GM12878 (cell line): ENCODE data around the gene SLC1A7. TPM values are rescaled to one million over a fixed set of nuclear protein-coding genes. Genes with fewer than 3 reads are reported as not detected.

Experiments used
- ASH2L ChIP-seq: fragments of 300-600, 200-600 bp; sonication (generic); IDR thresholded peaks from 2 replicates; pipeline ENCODE4 v1.6.1; 2017; ENCODE audit warnings: low read depth, mild to moderate bottlenecking, borderline replicate concordance
- BHLHE40 ChIP-seq, 2 experiments: fragments of 450-650 bp in 1 of 2; IDR thresholded peaks; 2 replicates each; pipeline ENCODE4 v1.6.1; 2011 to 2017; ENCODE audit warnings: low read depth in 2 of 2, borderline replicate concordance in 1 of 2, improper control_type of control experiment in 1 of 2, low read length in 1 of 2, mild to moderate bottlenecking in 1 of 2
- EP300 ChIP-seq, 2 experiments: fragments of 150-350 bp in 1 of 2; IDR thresholded peaks; 2 replicates each; pipeline ENCODE4 v1.6.1; 2011 to 2012; ENCODE audit warnings: low read depth in 2 of 2, low read length in 2 of 2, borderline replicate concordance in 1 of 2, improper control_type of control experiment in 1 of 2, inconsistent platforms in 1 of 2; ENCODE audit not compliant: control insufficient read depth in 1 of 2
- RUNX3 ChIP-seq: IDR thresholded peaks from 2 replicates; pipeline ENCODE4 v1.6.1; 2012; ENCODE audit warnings: low read length, inconsistent platforms
- SP1 ChIP-seq: IDR thresholded peaks from one replicate; pipeline ENCODE4 v1.6.1; 2011; ENCODE audit warnings: low read depth, low read length
- ZNF687 ChIP-seq: fragments of 450-650 bp; IDR thresholded peaks from 2 replicates; pipeline ENCODE4 v1.6.1; 2017; ENCODE audit warnings: mild to moderate bottlenecking, moderate library complexity
- polyA plus RNA-seq, 11 experiments: library from polyadenylated mRNA; depleted of rRNA in 4 of 11; unstranded in 6 of 11; stranded (reverse) in 5 of 11; fragments of >200 nt; fragmentation: Nextera tagmentation in 4 of 11; fragmentation: Illumina TruSeq in 1 of 11; extraction: Ambion mirVana in 4 of 11; extraction: Trizol in 1 of 11; gene quantifications; 1 replicate in 1 of 11; 2 replicates in 10 of 11; pipeline versions ENCODE4 v1.2.1 to v1.2.3, GENCODE V29; 2011 to 2016; ENCODE audit warnings: inconsistent platforms in 2 of 11, missing spikeins in 2 of 11, low read depth in 1 of 11
- total RNA-seq, 4 experiments: library from RNA; depleted of rRNA in 3 of 4; stranded (reverse); fragments of >200 nt in 3 of 4; fragmentation: Illumina TruSeq in 1 of 4; extraction: Trizol in 1 of 4; gene quantifications; 2 replicates each; pipeline versions ENCODE4 v1.2.1 to v1.2.3, GENCODE V29; 2013 to 2021
- TF ChIP-seq, protein P1 (sequence below): IDR thresholded peaks from 2 replicates; pipeline ENCODE4 v1.6.1; 2012; ENCODE audit warnings: low read depth, low read length, improper control_type of control experiment
- TF ChIP-seq, protein P2 (sequence below): IDR thresholded peaks from 2 replicates; pipeline ENCODE4 v1.6.1; 2012; ENCODE audit warnings: low read depth, low read length, improper control_type of control experiment

SLC1A7 gene
- total and polyA plus RNA-seq, 10 of the 15 experiments (the other 5 are each of a cell fraction or from before 2014, with no cell fraction given), result not detected

DNA sequence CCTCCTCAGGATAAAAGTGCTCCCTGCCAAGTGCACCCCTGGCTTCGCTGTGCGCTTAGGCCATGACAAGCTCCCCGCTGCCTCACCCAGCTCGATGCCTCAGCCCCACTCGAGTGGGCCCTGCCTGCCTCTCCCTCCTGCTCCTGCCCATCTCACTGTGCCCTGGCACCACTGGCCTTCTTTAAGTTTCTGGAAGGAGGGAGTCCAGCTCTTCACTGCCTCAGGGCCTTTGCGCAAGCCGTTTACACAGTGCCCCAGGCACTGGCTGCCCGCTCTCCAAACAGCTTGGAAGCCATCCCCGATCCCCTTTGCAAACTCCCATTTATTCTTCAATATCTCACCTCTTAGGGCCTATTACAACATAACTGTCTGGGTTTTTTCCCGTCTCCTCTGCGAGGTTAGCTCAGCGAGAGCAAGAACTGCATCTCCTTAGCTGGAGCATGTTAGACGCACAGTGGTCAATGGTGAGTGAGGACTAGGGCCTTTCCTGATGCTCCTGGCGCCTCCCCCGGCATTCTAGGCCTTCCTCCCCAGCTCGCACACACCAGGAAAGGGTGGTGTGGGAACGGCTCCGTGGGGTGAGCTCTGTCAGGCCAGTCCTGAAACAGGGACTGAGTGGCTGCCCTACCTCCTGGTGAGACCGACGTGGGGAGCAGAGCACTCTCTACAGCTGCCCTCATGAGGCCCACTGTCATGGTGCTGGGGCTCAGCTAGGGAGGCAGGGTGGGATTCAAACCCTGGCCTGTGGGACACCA is 48.5 kb downstream of the SLC1A7 start (continued):
- no peak for TF ChIP-seq EP300 (IDR thresholded peaks at IDR 0.05; ENCODE audit: borderline replicate concordance in 1 of 2, control insufficient read depth in 1 of 2, low read depth in 2 of 2, low read length in 2 of 2)
- no peak for TF ChIP-seq RUNX3
- TF ChIP-seq, protein P1, sequence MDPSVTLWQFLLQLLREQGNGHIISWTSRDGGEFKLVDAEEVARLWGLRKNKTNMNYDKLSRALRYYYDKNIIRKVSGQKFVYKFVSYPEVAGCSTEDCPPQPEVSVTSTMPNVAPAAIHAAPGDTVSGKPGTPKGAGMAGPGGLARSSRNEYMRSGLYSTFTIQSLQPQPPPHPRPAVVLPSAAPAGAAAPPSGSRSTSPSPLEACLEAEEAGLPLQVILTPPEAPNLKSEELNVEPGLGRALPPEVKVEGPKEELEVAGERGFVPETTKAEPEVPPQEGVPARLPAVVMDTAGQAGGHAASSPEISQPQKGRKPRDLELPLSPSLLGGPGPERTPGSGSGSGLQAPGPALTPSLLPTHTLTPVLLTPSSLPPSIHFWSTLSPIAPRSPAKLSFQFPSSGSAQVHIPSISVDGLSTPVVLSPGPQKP, result no peak
- no peak for TF ChIP-seq ZNF687
- no peak for TF ChIP-seq SP1
- TF ChIP-seq BHLHE40 (IDR thresholded peaks at IDR 0.05; ENCODE audit: borderline replicate concordance in 1 of 2, low read depth in 2 of 2, low read length in 1 of 2), result no peak
- TF ChIP-seq, protein P2, sequence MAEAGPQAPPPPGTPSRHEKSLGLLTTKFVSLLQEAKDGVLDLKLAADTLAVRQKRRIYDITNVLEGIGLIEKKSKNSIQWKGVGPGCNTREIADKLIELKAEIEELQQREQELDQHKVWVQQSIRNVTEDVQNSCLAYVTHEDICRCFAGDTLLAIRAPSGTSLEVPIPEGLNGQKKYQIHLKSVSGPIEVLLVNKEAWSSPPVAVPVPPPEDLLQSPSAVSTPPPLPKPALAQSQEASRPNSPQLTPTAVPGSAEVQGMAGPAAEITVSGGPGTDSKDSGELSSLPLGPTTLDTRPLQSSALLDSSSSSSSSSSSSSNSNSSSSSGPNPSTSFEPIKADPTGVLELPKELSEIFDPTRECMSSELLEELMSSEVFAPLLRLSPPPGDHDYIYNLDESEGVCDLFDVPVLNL, result no peak
- no peak for TF ChIP-seq ASH2L
